Nephron (organoid): ENCODE results near the gene MYCBPAP.

Source experiments
- H3K27ac Mint-ChIP-seq, 3 experiments: 2 replicates each; pipeline ENCODE4 v1.8.0; 2020; ENCODE audit warnings: mixed read lengths in 3 of 3, mild to moderate bottlenecking in 2 of 3, moderate library complexity in 1 of 3
- H3K27me3 Mint-ChIP-seq: 2 replicates; pipeline ENCODE4 v1.8.0; 2021; ENCODE audit warnings: low read depth, mild to moderate bottlenecking, moderate library complexity, mixed read lengths
- H3K36me3 Mint-ChIP-seq: 2 replicates; pipeline ENCODE4 v1.8.0; 2020; ENCODE audit warnings: low read depth, mixed read lengths
- H3K4me1 Mint-ChIP-seq: 2 replicates; pipeline ENCODE4 v1.8.0; 2020; ENCODE audit warnings: mixed read lengths
- H3K4me3 Mint-ChIP-seq, 3 experiments: 2 replicates each; pipeline ENCODE4 v1.8.0; 2020; ENCODE audit warnings: mild to moderate bottlenecking in 3 of 3, mixed read lengths in 3 of 3, moderate library complexity in 2 of 3
- H3K9me3 Mint-ChIP-seq: 2 replicates; pipeline ENCODE4 v1.8.0; 2020; ENCODE audit warnings: mixed read lengths
- TF ChIP-seq, protein P1 (sequence below), 3 experiments: fragments of 200-600 bp; sonication (generic); IDR thresholded peaks; one replicate each; pipeline ENCODE4 v1.5.0; 2021; ENCODE audit warnings: antibody characterized with exemption in 3 of 3; ENCODE audit not compliant: unreplicated experiment in 3 of 3

Gene MYCBPAP

GRCh38 chr17:50519141-50519834 lies 11.0 kb downstream of the MYCBPAP start:
- Mint-ChIP-seq H3K4me3 (no peak overlapping the region), H3K4me1 (peaks cover 30% of the 10 kb centered on the region), H3K9me3 (no peaks in the 10 kb centered on the region), H3K27me3 (peaks cover 3% of the 10 kb centered on the region), H3K27ac (peak overlapping the region in 2 of 3 experiments; percentile 85 to 92), H3K36me3 (no peaks in the 10 kb centered on the region)
- TF ChIP-seq, protein P1, sequence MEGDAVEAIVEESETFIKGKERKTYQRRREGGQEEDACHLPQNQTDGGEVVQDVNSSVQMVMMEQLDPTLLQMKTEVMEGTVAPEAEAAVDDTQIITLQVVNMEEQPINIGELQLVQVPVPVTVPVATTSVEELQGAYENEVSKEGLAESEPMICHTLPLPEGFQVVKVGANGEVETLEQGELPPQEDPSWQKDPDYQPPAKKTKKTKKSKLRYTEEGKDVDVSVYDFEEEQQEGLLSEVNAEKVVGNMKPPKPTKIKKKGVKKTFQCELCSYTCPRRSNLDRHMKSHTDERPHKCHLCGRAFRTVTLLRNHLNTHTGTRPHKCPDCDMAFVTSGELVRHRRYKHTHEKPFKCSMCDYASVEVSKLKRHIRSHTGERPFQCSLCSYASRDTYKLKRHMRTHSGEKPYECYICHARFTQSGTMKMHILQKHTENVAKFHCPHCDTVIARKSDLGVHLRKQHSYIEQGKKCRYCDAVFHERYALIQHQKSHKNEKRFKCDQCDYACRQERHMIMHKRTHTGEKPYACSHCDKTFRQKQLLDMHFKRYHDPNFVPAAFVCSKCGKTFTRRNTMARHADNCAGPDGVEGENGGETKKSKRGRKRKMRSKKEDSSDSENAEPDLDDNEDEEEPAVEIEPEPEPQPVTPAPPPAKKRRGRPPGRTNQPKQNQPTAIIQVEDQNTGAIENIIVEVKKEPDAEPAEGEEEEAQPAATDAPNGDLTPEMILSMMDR (IDR thresholded peaks at IDR 0.05; ENCODE audit: unreplicated experiment in 3 of 3), result no peak

DNA sequence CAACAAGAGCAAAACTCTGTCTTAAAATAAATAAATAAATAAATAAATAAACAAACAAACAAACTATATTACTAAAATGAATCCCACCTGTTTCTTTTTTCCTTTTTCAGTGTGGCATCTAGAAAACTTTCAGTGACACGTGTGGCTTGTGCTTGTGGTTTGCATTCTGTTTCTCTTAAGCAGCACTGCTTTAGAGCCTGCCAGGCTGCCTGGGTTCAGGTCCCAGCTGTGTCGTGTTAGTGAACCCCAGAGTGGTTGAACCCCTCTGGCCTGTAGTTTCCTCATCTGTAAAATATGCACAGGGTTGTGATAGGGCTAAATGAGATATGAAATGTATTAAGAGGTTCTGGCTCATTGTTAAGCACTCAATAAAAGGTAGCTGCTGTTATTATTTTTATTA lies 12.2 kb downstream of the MYCBPAP start:
- H3K27ac Mint-ChIP-seq, result no peak overlapping the region
- H3K36me3 Mint-ChIP-seq, result no peaks in the 10 kb centered on the region

GRCh38 chr17:50521514-50521913 lies 13.3 kb downstream of the MYCBPAP start:
- H3K4me3 Mint-ChIP-seq, result peak overlapping the region in 1 of 3 experiments; percentile 7
- H3K36me3 Mint-ChIP-seq, result no peaks in the 10 kb centered on the region
- peaks cover 20% of the 10 kb centered on the region for H3K4me1 Mint-ChIP-seq
- H3K27ac Mint-ChIP-seq, result no peak overlapping the region
- no peaks in the 10 kb centered on the region for H3K9me3 Mint-ChIP-seq
- TF ChIP-seq, protein P1 (IDR thresholded peaks at IDR 0.05; ENCODE audit: unreplicated experiment in 3 of 3), result no peak
- H3K27me3 Mint-ChIP-seq, result peaks cover 3% of the 10 kb centered on the region

More for the DNA sequence above, 12.2 kb downstream of the MYCBPAP start:
- TF ChIP-seq, protein P1 (IDR thresholded peaks at IDR 0.05; ENCODE audit: unreplicated experiment in 3 of 3), result no peak
- peaks cover 3% of the 10 kb centered on the region for H3K27me3 Mint-ChIP-seq
- H3K9me3 Mint-ChIP-seq, result no peaks in the 10 kb centered on the region
- H3K4me1 Mint-ChIP-seq, result peaks cover 20% of the 10 kb centered on the region
- H3K4me3 Mint-ChIP-seq, result no peak overlapping the region

DNA sequence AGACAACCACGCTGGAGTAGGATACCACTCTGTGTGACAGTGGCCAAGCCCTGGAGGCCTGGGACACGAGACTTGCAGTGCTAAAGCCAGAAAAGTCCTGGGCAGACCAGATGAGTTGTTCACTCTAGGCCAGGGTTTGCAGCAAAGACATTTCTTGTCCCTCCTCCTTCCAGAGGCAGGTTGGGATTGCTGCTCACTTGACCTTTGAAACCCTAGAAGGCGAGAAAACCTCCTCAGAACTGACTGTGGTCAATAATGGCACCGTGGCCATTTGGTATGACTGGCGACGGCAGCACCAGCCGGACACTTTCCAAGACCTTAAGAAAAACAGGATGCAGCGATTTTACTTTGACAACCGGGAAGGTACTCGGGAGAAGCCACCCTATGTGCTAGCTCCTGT lies 14.5 kb downstream of the MYCBPAP start:
- no peak overlapping the region for H3K4me3 Mint-ChIP-seq
- peaks cover 20% of the 10 kb centered on the region for H3K4me1 Mint-ChIP-seq
- no peaks in the 10 kb centered on the region for H3K9me3 Mint-ChIP-seq
- no peaks in the 10 kb centered on the region for H3K36me3 Mint-ChIP-seq
- TF ChIP-seq, protein P1 (IDR thresholded peaks at IDR 0.05; ENCODE audit: unreplicated experiment in 3 of 3), result no peak
- H3K27me3 Mint-ChIP-seq, result peaks cover 3% of the 10 kb centered on the region
- no peak overlapping the region for H3K27ac Mint-ChIP-seq

DNA sequence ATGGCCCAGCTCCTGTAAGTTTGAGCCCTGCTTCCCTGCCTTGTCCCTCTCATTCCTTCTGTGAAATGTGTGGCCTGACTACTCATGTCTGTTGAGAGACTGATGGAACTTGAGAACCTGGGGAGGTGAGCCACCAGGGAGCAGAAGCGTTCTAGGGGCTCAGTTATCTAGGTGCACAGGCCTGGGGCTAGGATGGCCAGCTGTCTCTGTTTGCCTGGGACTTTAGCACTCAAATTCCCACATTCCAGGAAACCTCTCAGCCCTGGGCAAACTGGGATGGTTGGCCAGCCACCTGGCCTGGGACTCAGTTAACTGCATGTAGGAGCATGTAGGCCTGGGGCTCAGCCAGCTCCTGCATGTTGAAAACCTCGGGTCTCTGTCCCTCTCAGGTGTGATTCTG lies 15.0 kb downstream of the MYCBPAP start:
- Mint-ChIP-seq H3K9me3 (no peaks in the 10 kb centered on the region), H3K27ac (no peak overlapping the region), H3K4me1 (peaks cover 19% of the 10 kb centered on the region), H3K27me3 (peaks cover 3% of the 10 kb centered on the region), H3K4me3 (no peak overlapping the region), H3K36me3 (no peaks in the 10 kb centered on the region)
- TF ChIP-seq, protein P1 (IDR thresholded peaks at IDR 0.05; ENCODE audit: unreplicated experiment in 3 of 3), result no peak

GRCh38 chr17:50524838-50525237 lies 16.6 kb downstream of the MYCBPAP start:
- peaks cover 10% of the 10 kb centered on the region for H3K4me1 Mint-ChIP-seq
- H3K27me3 Mint-ChIP-seq, result peaks cover 3% of the 10 kb centered on the region
- TF ChIP-seq, protein P1 (IDR thresholded peaks at IDR 0.05; ENCODE audit: unreplicated experiment in 3 of 3), result no peak

More at GRCh38 chr17:50524838-50525237, 16.6 kb downstream of the MYCBPAP start:
- Mint-ChIP-seq H3K27ac (no peak overlapping the region), H3K4me3 (no peak overlapping the region), H3K36me3 (no peaks in the 10 kb centered on the region), H3K9me3 (no peaks in the 10 kb centered on the region)
